NT2/D1 (cell line): Measurements from ENCODE around the gene LAMC3.

Experiments
- SUZ12 ChIP-seq: IDR thresholded peaks from 2 replicates; pipeline ENCODE4 v1.6.1; 2011; ENCODE audit not compliant: insufficient read length, insufficient read depth; ENCODE audit errors: extremely low read depth
- YY1 ChIP-seq: IDR thresholded peaks from 2 replicates; pipeline ENCODE4 v1.6.1; 2011; ENCODE audit not compliant: insufficient read length, insufficient read depth
- ZNF274 ChIP-seq: IDR thresholded peaks from 2 replicates; pipeline ENCODE4 v1.6.1; 2011; ENCODE audit warnings: mild to moderate bottlenecking, low read depth, low read length

GRCh38 chr9:131036071-131036470 lies 27.1 kb downstream of the LAMC3 start:
- TF ChIP-seq ZNF274 (no peak), YY1 (no peak), SUZ12 (no peak)
